HTR-8/SVneo (cell line): ENCODE results near the gene STRA6.

ENCODE experiments used
- DNase-seq: peaks from one replicate; pipeline ENCODE4 v3.0.0; 2011; ENCODE audit warnings: low spot score, mixed read lengths; ENCODE audit not compliant: insufficient read length
- FAIRE-seq: peaks from 2 replicates; lab custom pipeline; 2011; peaks lifted over from hg19 to GRCh38; lab: Jason Lieb, UNC

Gene STRA6

DNA sequence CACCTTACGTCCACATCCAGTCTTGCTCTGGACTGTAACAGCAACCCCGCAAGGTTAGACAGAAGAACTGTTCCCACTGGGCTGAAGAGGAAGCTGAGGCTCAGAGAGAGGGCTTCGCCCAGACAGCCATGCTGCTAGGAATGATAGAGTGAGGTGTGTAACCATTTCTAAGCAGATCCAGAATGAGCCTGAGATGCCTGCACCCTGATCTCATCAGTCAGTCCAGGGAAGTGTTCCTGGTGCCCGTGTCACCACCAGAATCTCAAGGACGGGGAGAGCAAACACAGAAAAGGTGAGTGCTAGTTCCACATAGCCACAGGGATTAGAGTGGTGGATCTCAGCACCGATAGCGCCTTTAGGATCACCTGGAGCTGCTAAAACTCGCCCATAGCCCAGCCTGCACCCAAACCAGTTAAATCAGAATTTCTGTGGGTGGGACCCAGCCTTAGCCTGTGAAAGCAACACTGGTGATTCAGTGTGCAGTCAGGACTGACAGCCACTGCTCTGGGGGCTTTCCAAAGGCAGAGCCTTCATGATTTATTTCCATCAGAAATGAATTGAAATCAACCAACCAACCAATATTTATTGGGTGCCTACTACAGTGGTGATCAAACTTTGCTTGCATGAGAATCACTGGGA, 16.8 kb downstream of the STRA6 start:
- FAIRE-seq = no peak
- no peak for DNase-seq

DNA sequence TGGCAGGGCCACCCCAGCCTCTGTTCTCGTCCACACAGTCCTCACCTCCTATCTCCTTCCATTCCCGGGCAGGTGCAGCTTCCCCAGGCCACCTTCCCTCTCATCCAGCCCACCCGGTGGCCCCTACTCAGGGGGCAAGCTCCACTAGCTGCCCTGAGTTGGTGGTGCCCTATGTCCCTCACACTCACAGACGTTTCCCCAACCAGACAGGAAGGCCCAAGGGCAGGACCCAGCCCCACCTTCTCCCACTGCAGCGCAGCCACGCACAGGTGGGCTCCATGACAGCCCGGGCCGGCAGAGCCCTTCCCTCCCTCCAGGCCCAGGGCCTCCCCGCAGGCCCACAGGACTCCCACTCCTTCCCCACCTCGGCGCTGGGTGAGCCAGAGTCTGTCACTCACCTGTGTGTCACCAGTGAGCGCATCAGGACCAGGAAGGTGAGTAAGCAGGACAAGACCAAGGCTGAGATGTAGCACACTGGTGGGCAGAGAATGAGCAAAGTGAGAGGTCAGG, 17.9 kb downstream of the STRA6 start:
- FAIRE-seq = no peak
- DNase-seq = no peak

DNA sequence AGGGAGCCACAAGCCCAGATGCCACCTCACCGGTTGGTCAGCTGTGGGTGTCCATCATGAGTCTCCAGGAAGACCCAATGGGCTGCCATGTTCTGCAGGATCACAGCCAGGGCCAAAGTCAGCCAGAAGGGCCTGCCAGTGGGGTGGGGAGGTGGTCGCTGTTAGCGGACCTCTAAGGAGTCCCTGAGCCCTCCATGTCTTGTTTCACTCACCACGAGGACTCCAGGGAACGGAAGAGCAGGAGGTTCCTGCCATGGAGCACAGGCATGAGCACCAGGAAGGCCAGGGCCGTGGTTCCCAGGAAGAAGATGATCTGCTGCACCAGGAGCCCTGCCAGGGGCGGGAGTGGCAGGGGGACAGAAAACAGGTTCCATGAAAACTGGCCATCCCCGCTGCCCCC, 20.5 kb downstream of the STRA6 start:
- FAIRE-seq (no peak), DNase-seq (no peak)

DNA sequence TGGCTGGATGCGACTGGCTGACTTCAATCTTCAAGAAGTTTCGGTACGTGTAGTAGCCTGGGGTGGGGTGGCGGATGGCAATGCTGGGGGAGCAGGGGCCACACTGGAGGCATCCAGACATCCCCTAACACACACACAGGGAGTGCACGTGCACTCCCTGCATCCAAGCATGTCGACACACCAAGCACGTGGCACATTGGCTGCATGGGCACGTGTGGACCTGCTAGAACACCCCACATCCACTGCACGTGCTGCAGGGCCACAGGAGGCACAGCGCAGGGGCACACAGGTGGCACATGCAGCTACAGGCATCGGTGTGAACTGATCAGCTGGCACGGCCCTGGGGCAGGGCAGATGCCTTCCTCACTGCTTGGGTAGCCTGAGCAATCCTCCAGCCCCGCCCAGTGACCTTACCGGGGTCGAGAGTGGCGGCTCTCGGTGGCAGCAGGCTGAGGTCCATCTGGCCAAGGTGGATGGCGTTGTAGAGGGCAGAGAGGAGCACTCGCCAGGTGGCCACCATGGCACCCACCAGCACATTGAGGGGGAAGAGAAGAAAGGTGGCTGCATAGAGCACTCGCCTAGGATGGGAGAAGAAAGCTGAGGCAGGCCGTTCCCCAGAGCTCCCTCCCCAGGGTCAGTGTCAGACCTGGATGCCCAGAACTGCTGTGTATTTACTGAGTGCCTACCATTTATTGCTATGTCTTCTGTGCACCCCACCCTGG, 21.5 kb downstream of the STRA6 start:
- DNase-seq (no peak), FAIRE-seq (no peak)

DNA sequence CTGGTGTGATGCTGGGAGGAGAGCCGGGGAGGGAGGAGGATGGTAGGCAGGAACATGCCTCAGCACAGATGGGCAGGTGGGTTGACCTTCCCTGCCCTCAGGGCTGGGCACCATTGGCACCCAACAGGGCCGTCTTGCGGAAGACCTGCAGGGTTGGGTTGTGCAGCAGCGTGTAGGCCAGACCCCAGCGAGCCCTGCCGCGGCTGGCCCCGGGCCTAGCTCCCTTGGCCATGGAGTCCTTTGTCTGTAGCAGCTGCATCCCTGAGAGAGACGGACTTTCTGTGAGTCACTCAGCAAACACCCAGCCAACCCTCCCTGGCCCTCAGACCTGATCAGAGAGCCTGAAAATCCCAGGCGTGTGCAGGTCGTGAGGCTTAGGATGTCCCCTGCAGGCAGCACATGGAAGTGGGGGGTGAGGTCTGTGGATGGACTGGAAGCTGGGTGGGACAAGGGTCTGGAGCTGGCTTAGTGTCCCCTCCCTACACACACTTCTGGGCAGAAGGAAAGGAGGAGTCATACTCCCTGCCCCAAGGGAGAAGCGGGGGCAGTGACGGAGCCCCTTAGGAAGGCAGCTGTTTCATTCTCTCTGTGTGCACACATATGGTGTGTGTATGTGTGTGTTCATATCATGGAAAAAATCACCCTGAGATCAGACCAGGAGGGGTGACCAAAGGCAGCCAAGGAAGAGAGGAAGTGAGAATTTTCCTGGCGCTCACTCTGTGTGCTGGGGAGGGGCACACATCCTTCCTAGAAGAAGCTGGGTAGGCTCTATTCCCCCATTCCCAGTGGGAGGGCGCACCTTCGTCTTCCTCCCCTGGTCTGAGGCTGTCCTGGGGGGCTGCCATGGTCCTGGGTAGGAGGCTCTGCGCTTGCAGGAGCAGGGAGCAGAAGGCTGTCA, 22.4 kb downstream of the STRA6 start:
- FAIRE-seq (no peak), DNase-seq (no peak)

DNA sequence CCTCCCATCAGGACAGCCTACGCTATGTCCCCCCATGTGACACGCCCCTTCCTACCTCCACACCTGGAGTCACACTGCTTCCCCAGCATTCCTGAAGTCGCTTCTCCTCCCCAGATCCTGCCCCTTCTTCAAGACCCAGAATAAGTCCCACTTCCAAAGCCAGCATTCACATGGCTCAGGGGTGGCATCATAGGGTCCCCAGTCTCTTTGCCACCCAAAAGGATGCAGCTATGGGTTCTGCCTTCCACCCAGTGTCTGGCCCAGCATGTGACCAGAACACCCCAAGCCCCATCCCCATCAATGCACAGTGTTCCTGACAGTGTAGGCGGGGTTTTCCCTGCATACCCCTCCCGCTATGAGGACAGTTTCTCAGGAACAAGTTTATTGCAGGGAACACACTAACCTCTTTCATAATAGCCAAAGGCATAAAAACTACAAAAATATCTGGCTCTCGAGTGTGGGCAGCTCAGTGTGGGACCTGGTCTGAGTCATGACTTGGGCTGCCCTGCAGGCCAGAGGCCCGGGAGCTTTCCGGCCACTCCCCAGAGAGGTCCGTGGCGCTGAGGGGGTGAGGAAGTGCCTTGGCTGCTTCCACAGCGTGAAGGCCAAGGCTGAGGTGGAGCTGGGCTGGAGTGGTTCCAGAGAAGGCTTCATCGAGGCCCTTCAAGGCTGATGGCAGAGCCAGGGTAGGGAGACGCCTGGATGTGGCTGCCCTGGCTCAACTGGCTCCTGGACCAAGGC, 23.3 kb downstream of the STRA6 start:
- peak; percentile 60 for FAIRE-seq
- DNase-seq = peak; percentile 81

DNA sequence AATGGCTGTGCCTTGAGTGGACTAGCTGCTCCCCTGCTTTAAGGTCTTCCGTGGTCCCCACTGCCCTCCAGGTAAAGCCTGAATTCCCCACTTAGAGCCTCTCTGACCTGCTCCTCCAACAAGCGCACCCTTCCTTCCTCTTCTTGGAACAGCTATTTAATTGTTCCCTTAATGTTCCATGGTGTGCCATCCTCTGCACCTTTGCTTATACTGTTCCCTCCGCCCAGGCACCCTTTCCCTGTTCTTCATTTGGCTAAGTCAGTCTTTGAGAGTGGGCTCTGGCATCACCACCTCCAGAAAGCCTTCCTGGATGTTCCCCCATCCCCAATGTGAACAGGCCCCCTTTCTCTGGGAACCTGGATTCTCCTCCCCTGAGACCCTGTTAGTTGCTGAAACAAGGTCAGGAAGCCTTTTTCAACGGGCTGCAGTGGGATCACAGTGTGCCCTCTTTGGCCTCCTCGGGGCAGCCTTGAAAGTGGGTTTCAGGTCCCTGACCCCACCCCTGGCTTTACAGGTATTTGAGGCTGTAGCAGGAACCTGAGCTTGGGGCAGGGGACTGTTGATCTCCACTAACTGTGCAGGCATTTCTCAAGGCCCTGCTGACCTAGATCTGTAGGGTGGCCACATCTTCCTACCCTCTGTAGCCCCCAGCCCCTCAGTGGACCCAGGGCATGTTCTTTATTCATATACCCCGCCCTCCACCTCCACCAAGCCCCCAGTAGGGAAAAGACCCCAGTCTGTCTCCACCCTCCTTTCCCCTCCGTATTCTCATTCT, 24.1 kb downstream of the STRA6 start:
- FAIRE-seq (no peak), DNase-seq (no peak)

DNA sequence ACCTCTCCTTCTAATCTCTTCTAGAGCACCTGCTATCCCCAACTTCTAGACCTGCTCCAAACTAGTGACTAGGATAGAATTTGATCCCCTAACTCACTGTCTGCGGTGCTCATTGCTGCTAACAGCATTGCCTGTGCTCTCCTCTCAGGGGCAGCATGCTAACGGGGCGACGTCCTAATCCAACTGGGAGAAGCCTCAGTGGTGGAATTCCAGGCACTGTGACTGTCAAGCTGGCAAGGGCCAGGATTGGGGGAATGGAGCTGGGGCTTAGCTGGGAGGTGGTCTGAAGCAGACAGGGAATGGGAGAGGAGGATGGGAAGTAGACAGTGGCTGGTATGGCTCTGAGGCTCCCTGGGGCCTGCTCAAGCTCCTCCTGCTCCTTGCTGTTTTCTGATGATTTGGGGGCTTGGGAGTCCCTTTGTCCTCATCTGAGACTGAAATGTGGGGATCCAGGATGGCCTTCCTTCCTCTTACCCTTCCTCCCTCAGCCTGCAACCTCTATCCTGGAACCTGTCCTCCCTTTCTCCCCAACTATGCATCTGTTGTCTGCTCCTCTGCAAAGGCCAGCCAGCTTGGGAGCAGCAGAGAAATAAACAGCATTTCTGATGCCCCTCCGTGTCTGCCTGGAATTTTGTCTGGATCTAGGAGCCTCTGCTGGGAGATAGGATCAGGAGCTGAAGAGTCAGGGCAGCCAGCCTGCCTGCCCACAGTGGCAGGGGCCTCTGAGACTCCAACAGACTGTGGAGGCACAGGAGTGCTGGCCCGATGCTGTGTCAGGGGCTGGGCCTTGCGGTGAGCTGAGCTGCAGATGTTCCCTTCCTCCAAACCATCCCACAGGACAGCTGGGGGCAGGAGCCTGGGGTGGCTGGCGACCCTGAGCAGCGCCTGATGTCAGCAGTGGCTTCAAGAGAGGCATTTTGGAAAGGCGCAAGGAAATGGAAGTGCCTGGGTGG, 26.0 kb downstream of the STRA6 start:
- FAIRE-seq (no peak), DNase-seq (no peak)

DNA sequence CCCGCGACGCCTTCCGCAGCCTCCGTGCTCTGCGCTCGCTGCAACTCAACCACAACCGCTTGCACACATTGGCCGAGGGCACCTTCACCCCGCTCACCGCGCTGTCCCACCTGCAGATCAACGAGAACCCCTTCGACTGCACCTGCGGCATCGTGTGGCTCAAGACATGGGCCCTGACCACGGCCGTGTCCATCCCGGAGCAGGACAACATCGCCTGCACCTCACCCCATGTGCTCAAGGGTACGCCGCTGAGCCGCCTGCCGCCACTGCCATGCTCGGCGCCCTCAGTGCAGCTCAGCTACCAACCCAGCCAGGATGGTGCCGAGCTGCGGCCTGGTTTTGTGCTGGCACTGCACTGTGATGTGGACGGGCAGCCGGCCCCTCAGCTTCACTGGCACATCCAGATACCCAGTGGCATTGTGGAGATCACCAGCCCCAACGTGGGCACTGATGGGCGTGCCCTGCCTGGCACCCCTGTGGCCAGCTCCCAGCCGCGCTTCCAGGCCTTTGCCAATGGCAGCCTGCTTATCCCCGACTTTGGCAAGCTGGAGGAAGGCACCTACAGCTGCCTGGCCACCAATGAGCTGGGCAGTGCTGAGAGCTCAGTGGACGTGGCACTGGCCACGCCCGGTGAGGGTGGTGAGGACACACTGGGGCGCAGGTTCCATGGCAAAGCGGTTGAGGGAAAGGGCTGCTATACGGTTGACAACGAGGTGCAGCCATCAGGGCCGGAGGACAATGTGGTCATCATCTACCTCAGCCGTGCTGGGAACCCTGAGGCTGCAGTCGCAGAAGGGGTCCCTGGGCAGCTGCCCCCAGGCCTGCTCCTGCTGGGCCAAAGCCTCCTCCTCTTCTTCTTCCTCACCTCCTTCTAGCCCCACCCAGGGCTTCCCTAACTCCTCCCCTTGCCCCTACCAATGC, 27.1 kb downstream of the STRA6 start:
- DNase-seq = no peak
- FAIRE-seq = no peak

DNA sequence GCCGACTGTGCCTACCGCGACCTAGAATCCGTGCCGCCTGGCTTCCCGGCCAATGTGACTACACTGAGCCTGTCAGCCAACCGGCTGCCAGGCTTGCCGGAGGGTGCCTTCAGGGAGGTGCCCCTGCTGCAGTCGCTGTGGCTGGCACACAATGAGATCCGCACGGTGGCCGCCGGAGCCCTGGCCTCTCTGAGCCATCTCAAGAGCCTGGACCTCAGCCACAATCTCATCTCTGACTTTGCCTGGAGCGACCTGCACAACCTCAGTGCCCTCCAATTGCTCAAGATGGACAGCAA, 27.7 kb downstream of the STRA6 start:
- FAIRE-seq = no peak

DNA sequence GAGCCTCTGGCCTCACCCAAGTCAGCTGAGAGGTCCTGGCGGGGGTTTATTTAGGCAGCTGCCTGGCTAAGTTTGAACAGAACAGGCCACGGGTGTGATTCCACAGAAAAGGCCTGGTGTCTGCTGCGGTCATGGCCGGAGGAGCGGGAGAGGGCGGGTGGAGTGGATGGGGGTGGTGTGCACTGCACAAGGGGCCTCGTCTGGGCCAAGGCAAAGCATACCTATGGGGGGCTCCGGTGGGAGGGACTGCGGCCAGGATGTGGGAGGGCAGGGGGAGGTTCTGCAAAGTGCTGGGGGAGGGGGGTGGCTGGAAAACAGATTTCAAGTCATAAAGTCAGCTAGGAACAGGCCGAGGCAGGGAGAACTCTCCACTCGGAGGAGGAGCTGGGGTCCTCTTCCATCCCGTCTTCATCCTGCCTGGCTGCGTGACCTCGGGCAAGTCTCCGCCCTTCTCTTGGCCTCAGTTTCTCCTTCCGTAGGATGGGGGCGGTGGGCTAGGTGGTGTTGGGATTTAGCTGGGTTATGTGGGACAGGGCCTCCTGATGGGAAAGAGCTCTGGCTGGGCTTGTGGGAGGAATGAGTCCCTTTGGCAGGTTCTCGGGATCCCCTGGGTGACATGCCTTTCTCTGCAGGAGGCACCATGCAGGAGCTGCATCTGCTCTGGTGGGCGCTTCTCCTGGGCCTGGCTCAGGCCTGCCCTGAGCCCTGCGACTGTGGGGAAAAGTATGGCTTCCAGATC, 28.2 kb downstream of the STRA6 start:
- FAIRE-seq (no peak), DNase-seq (no peak)

More for the DNA sequence above, 27.7 kb downstream of the STRA6 start:
- no peak for DNase-seq

DNA sequence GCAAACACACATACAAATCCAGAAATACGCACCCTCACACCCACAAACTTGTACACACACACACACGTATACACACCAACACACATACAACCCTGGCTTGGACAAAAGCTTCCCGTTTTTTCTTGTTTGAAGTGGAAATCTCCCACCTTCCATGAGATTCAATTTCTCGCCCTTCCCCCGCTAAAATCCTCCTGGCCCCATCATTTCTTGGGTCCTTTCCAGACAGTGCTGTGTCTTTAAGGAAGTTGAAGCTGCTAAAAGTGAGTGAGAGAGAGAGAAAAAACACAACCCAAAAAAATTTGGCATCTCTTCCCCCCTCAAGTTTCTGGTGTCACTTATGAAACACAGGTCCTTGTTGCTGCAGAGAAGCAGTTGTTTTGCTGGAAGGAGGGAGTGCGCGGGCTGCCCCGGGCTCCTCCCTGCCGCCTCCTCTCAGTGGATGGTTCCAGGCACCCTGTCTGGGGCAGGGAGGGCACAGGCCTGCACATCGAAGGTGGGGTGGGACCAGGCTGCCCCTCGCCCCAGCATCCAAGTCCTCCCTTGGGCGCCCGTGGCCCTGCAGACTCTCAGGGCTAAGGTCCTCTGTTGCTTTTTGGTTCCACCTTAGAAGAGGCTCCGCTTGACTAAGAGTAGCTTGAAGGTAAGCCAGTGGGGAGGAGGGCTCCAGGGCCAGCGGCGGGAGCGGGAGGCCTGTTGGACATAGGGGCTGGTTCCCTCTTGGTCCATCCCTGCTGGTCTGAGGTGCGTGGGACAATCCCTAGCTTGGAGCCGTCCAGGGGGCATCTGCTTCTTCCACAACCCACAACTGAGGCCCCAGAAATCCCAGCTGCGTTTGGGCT, 29.0 kb downstream of the STRA6 start, which contains the start of gene ISLR:
ISLR (plus strand) TSS at position 331 of the 839 bp plus-strand sequence. CDS start 1,149 bp downstream, outside the sequence.
- FAIRE-seq (no peak), DNase-seq (no peak)

DNA sequence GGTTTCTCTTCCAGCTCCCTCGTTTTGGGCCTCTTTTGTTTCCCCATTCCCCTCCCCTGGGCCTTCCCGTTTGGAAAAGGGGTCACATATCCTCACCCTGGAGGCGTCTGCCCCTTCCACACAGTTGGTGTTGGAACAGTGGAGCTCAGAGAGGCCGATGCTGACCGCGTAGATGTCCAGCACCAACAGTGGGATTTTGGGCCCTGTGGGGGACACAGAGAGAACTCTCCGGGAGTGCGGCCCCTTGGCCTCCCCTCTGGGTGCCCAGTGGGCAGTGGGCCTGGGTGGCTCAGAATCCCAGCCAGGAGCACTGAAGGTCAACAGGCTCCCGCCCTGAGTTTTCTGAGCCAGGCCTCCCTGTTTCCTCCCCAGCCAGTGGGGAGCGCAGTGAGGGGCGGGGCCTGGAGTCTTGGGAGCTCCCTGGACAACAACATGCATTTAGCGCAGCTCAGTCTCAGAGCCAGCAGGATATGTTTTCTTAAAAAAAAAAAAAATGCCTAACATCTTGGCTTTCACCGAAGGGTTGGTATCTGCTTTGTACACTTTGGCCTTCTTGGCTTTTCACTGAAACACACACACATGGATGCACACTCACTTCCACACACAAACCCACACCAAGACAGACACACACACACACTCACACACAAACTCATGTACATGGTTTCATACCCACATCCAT, 29.7 kb downstream of the STRA6 start:
- no peak for DNase-seq
- no peak for FAIRE-seq

DNA sequence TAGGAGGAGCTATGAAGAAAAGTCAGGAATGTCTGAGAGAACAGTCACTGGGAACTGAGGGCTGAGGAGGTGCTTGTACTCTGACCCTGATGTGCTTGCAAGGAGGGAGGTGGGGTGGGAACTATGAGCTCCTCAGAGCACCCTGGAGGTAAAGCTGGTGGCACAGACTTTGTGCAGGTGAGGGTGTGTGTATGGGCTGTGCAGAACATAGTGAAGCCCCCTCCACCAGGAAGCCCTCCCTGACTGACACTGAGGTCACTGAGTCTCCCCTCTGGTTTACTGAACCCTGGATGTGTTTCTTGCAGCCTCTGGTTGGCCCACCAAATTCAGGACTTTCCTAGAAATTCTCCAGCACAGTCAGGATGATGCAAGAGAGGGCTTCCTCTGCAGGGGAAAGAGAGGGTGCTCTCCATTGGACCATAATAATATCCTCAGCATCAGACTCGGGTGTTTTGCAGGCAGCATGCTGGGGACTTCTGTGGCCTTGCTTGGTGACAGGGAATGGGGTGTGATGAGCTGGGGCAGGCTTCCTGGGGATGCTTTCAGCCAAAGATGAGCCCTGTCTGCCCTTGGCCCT, 30.5 kb downstream of the STRA6 start:
- no peak for DNase-seq
- FAIRE-seq = no peak
